ENCODE measurements around the gene HEBP1.
"Not testable (repeated sequence)": the region's sequence is repeated elsewhere in the genome, so short reads cannot be mapped to it uniquely, and the experiment has no call there.

Gene HEBP1

DNA sequence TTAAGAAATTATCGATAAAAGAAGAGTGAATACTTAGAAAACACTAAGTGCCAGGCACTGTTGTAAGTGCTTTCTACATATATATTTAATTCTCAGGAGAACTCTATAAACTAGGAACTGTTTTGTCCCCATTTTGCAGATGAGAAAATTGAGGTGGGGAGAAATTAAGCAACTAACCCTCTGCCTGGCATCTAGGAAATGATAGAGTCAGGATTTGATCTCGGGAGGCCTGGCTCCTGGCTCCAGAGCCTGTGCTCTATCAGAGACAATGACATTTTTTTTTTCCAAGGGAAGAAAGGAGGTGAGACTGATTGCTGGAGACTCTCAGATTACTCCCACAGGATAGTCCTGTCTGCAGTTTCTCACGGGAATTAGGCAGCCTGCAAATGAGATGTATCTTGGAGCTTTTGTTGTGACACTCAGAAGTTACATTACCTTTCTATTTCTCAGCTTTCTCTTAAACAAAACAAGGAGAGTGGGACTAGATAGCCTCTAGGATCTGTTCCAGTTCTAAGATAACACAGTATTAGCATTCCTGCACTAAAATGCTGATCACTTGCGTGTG, 42.7 kb upstream of the HEBP1 start:
- DNase-seq (ENCODE audit: low read depth): no peak
- no peak overlapping the region for H3K4me3 ChIP-seq (ENCODE audit: control insufficient read depth, low read depth, low read length)
- no peak for TF ChIP-seq CTCF (IDR thresholded peaks at IDR 0.05; ENCODE audit: control insufficient read depth, insufficient read depth, low read depth, low read length, missing control alignments)

- no peak for TF ChIP-seq CTCF (IDR thresholded peaks at IDR 0.05; ENCODE audit: control insufficient read depth, insufficient read depth, low read depth, low read length, missing control alignments)
- DNase-seq (ENCODE audit: low read depth): no peak
- no peak overlapping the region for H3K4me3 ChIP-seq (ENCODE audit: control insufficient read depth, low read depth, low read length)
Observed at GRCh38 chr12:13041224-13041623, 41.2 kb upstream of the HEBP1 start.

- no peak for DNase-seq (ENCODE audit: low read depth)
- no peak for TF ChIP-seq CTCF (IDR thresholded peaks at IDR 0.05; ENCODE audit: control insufficient read depth, insufficient read depth, low read depth, low read length, missing control alignments)
- H3K4me3 ChIP-seq (ENCODE audit: control insufficient read depth, low read depth, low read length): no peak overlapping the region
Observed at GRCh38 chr12:13039328-13039956, 39.4 kb upstream of the HEBP1 start.

DNA sequence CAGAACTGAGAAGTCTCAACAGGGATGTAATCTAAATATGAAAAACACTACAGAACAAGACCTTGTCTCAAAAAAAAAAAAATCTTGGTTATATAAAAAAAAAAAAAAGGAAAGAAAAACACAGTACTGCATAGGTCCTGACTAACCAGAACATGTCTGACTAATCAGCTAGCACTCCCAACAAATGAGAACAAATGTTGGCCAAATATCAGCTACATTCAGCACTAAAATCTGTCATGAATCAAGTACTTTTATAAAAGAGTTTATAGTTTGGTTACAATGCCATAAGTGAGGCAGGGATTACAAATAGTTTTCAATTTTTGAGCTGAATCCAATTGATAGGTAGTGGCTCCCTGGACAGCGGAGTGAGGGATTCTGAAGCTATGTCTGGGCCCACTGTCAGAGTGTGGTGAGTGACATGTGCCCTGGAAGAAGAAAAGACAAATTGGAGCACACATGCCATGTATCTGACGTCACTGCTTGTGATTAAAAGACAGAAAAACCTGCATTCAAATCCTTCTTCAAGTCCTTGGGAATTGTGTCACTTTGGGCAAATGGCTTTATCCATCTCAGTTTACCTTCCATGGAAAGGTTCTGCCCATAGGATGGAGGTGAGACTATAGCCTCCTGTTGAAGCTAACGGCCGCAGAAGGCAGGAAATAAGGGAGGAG, 38.6 kb upstream of the HEBP1 start:
- no peak for TF ChIP-seq CTCF (IDR thresholded peaks at IDR 0.05; ENCODE audit: control insufficient read depth, insufficient read depth, low read depth, low read length, missing control alignments)
- DNase-seq (ENCODE audit: low read depth): peak; percentile 77
- H3K4me3 ChIP-seq (ENCODE audit: control insufficient read depth, low read depth, low read length): no peak overlapping the region

- no peak for TF ChIP-seq CTCF (IDR thresholded peaks at IDR 0.05; ENCODE audit: control insufficient read depth, insufficient read depth, low read depth, low read length, missing control alignments)
- no peak overlapping the region for H3K4me3 ChIP-seq (ENCODE audit: control insufficient read depth, low read depth, low read length)
- DNase-seq (ENCODE audit: low read depth): no peak
Observed at GRCh38 chr12:13036881-13037280, 36.8 kb upstream of the HEBP1 start.

DNA sequence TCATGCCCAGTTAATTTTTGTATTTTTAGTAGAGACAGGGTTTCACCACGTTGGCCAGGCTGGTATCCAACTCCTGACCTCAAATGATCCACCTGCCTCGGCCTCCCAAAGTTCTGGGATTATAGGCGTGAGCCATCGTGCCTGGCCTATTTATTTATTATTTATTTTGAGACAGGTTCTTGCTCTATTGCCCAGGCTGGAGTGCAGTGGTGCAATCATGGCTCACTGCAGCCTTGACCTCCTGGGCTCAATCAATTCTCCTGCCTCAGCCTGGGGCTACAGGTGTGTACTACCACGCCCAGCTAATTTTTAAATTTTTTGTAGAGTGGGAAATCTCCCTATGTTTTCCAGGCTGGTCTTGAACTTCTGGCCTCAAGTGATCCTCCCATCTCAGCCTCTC, 35.3 kb upstream of the HEBP1 start:
- DNase-seq (ENCODE audit: low read depth); H3K4me3 ChIP-seq (ENCODE audit: control insufficient read depth, low read depth, low read length): not testable (repeated sequence)

- DNase-seq (ENCODE audit: low read depth): no peak
- no peak overlapping the region for H3K4me3 ChIP-seq (ENCODE audit: control insufficient read depth, low read depth, low read length)
Observed at GRCh38 chr12:13033476-13033875, 33.4 kb upstream of the HEBP1 start.

More at GRCh38 chr12:13033476-13033875, 33.4 kb upstream of the HEBP1 start:
- TF ChIP-seq CTCF (IDR thresholded peaks at IDR 0.05; ENCODE audit: control insufficient read depth, insufficient read depth, low read depth, low read length, missing control alignments): no peak

Measured in AG09309 (cell line).